ENCODE data around the gene CRAMP1.

CRAMP1 gene

DNA sequence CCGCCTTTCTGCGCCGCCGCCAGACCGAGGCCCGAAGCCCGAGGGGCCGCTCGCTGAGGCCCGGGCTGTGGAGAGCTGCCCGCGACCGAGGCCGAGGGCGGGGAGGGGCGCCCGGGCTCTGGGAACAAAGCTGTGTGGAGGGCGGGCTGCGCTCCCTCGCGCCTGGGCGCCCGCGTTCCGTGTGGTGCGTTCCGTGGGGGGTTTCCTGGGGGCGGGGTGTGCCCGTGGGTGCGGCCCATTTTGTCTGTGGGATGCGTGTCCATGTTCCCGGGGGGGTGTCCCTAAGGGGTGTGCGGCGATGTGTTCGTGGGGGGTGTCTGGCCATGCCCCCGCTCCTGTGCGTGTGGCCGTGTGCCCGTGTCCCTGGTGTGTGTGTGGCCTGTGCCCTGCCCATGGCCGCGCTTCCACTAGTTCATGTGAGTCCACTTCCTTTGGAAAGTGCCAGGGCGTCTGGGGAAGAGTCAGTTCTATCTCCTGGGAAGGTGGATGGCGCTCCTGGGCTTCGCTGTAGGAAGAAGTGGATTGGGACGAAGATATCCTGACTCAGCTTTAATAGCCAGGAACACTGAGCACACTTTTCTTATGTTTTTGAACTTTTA, 66.4 kb downstream of the CRAMP1 start (continued):
- TF ChIP-seq ZNF768 (tag by site-specific recombination; IDR thresholded peaks at IDR 0.05): no peak
- no peak; the same call in 1 of the 2 replicates for TF ChIP-seq ZNF777 (tag by site-specific recombination; IDR thresholded peaks at IDR 0.05; ENCODE audit: borderline replicate concordance)
- 0 out of 2 replicates have a peak, but pooled peaks have one; percentile 24 for TF ChIP-seq ZNF398 (tag by site-specific recombination; IDR thresholded peaks at IDR 0.05)
- TF ChIP-seq YY1 (tag by site-specific recombination; IDR thresholded peaks at IDR 0.05): peak; percentile 18; the same call in 1 of the 2 replicates
- TF ChIP-seq CTCF (tag by site-specific recombination; IDR thresholded peaks at IDR 0.05): peak; percentile 38
- 0 out of 2 replicates have a peak, but pooled peaks have one; percentile 34 for TF ChIP-seq ZNF639 (tag by site-specific recombination; IDR thresholded peaks at IDR 0.05)
- TF ChIP-seq, protein P1, sequence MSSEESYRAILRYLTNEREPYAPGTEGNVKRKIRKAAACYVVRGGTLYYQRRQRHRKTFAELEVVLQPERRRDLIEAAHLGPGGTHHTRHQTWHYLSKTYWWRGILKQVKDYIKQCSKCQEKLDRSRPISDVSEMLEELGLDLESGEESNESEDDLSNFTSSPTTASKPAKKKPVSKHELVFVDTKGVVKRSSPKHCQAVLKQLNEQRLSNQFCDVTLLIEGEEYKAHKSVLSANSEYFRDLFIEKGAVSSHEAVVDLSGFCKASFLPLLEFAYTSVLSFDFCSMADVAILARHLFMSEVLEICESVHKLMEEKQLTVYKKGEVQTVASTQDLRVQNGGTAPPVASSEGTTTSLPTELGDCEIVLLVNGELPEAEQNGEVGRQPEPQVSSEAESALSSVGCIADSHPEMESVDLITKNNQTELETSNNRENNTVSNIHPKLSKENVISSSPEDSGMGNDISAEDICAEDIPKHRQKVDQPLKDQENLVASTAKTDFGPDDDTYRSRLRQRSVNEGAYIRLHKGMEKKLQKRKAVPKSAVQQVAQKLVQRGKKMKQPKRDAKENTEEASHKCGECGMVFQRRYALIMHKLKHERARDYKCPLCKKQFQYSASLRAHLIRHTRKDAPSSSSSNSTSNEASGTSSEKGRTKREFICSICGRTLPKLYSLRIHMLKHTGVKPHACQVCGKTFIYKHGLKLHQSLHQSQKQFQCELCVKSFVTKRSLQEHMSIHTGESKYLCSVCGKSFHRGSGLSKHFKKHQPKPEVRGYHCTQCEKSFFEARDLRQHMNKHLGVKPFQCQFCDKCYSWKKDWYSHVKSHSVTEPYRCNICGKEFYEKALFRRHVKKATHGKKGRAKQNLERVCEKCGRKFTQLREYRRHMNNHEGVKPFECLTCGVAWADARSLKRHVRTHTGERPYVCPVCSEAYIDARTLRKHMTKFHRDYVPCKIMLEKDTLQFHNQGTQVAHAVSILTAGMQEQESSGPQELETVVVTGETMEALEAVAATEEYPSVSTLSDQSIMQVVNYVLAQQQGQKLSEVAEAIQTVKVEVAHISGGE (tag by site-specific recombination; conservative IDR thresholded peaks at IDR 0.05; ENCODE audit: low read depth): peak; percentile 34; the same call in 1 of the 2 replicates
- no peak for TF ChIP-seq ZNF223 (tag by site-specific recombination; IDR thresholded peaks at IDR 0.05)
- TF ChIP-seq ZNF707 (tag by site-specific recombination; IDR thresholded peaks at IDR 0.05): no peak

- TF ChIP-seq PRDM1 (tag by site-specific recombination; IDR thresholded peaks at IDR 0.05): 0 out of 2 replicates have a peak, but pooled peaks have one; percentile 19
- TF ChIP-seq, protein P2, sequence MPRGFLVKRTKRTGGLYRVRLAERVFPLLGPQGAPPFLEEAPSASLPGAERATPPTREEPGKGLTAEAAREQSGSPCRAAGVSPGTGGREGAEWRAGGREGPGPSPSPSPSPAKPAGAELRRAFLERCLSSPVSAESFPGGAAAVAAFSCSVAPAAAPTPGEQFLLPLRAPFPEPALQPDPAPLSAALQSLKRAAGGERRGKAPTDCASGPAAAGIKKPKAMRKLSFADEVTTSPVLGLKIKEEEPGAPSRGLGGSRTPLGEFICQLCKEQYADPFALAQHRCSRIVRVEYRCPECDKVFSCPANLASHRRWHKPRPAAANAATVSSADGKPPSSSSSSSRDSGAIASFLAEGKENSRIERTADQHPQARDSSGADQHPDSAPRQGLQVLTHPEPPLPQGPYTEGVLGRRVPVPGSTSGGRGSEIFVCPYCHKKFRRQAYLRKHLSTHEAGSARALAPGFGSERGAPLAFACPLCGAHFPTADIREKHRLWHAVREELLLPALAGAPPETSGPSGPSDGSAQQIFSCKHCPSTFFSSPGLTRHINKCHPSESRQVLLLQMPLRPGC (tag by site-specific recombination; IDR thresholded peaks at IDR 0.05): no peak
- TF ChIP-seq ZNF18 (tag by site-specific recombination; IDR thresholded peaks at IDR 0.05): no peak
- TF ChIP-seq KLF1 (tag by site-specific recombination; IDR thresholded peaks at IDR 0.05): no peak
- TF ChIP-seq ZFP3 (tag by site-specific recombination; IDR thresholded peaks at IDR 0.05; ENCODE audit: low read depth): no peak
- no peak overlapping the region for H3K27ac ChIP-seq (ENCODE audit: extremely low read depth, low read depth, low read length)
- CTCF ChIA-PET: interaction anchor here (0.6 to 1.6 kb wide), 4 partner anchors 11 to 317 kb away, joined by 3 to 4 read pairs (median 4); no protein-coding TSS in a partner anchor
- H3K9me3 ChIP-seq (ENCODE audit: control insufficient read depth, insufficient read depth, low read depth, low read length): no peaks in the 10 kb centered on the region
- H3K36me3 ChIP-seq (ENCODE audit: control insufficient read depth in 2 of 2, insufficient read depth in 1 of 2, low read length in 2 of 2): peaks cover 12 to 53% of the 10 kb centered on the region in 2 experiments; a peak in 2 of 3 replicates
- H3K4me1 ChIP-seq (ENCODE audit: control insufficient read depth, insufficient read depth, low read length): no peaks in the 10 kb centered on the region; the same call in 1 of the 2 replicates
- POLR2A ChIA-PET: interaction anchor here (1.7 kb wide), 1 partner anchor 25 kb away, joined by 6 read pairs; the partner anchor contains the start of gene MAPK8IP3
- no peak overlapping the region for H3K4me3 ChIP-seq (ENCODE audit: low read depth, low read length)
These were observed 68.2 kb downstream of the CRAMP1 start for GRCh38 chr16:1680361-1680760.
